ENCODE data around the gene ATP8B3. TPM values are rescaled to one million over a fixed set of nuclear protein-coding genes. Genes with fewer than 3 reads are reported as not detected.

Gene ATP8B3
- total and polyA plus RNA-seq, 2 donors = 1.3 to 3.6 TPM

DNA sequence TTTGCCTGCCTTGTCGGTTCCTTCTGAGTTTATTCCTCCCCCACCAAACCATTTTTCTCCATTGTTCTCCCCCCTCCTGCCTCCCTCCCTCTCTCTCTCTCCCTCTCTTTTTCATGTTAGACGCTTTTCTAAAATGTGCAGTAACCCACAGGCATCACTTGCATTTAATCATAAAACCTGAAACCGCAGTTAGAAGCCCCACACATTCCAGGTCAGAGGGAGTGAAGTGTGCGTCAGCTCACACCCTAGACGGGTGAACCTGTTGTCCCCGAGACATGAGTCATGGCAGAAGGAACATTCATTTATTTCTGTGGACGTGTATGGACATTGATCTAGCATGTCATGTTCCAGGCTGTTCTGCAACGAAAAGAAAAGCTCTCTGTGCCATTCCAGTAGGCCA lies 38.9 kb downstream of the ATP8B3 start:
- Histone ChIP-seq H3K4me3 (ENCODE audit: low read length in 2 of 2) (no peak overlapping the region), H3K36me3 (ENCODE audit: control insufficient read depth in 2 of 2, insufficient read depth in 2 of 2, low read length in 1 of 2) (no peaks in the 10 kb centered on the region), H3K4me1 (ENCODE audit: control insufficient read depth in 2 of 2, insufficient read depth in 2 of 2, low read length in 2 of 2) (no peaks in the 10 kb centered on the region), H3K9me3 (ENCODE audit: control insufficient read depth in 2 of 2, insufficient read depth in 1 of 2, low read length in 1 of 2) (peaks cover 16 to 31% of the 10 kb centered on the region in 2 donors), H3K27me3 (ENCODE audit: control insufficient read depth in 2 of 2, insufficient read depth in 1 of 2, low read length in 1 of 2) (peaks cover 50 to 86% of the 10 kb centered on the region in 2 donors), H3K27ac (ENCODE audit: low read depth in 1 of 2, low read length in 1 of 2) (no peak overlapping the region)
- no peak for DNase-seq (ENCODE audit: low read depth in 6 of 9, low spot score in 9 of 9)
- WGBS = 72% methylated on average over 8 of the region's 8 CpGs

DNA sequence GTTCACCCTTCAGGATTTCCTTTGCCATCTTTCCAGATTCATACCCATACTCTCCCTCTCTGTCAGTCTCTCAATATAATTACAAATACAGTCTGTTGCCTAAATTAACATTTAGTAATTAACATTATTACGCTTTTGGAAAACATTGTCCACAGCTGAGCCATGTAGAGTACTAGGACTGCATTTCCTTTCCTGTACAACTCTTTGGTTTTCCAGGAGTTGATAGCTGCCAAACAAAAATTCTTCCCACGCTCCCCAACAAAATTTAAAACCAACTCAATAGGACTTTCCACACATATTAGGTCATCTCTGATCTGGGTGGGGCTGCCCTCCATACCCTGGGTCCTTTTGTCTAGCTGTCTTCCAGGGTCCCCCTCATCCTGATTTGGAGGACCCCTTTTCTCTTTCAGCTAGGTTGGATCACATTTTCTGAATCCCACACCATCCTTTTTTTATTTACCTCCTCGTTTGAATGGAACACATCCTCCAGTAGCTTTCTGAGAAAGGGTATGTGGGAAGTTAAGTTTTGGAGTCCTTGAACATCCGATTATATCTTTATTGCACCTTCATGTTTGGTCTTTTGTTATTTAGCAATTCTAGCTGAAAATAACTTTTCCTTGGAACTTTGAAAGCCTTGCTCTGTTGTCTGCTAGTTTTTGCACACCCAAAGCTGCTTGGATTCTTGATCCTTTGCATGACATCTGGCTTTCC lies 41.1 kb downstream of the ATP8B3 start:
- Histone ChIP-seq H3K4me1 (ENCODE audit: control insufficient read depth in 2 of 2, insufficient read depth in 2 of 2, low read length in 2 of 2) (peaks cover 0 to 3% of the 10 kb centered on the region in 2 donors), H3K9me3 (ENCODE audit: control insufficient read depth in 2 of 2, insufficient read depth in 1 of 2, low read length in 1 of 2) (peaks cover 16 to 29% of the 10 kb centered on the region in 2 donors), H3K27ac (ENCODE audit: low read depth in 1 of 2, low read length in 1 of 2) (no peak overlapping the region), H3K27me3 (ENCODE audit: control insufficient read depth in 2 of 2, insufficient read depth in 1 of 2, low read length in 1 of 2) (peaks cover 55 to 86% of the 10 kb centered on the region in 2 donors), H3K4me3 (ENCODE audit: low read length in 2 of 2) (no peak overlapping the region), H3K36me3 (ENCODE audit: control insufficient read depth in 2 of 2, insufficient read depth in 2 of 2, low read length in 1 of 2) (no peaks in the 10 kb centered on the region)
- no peak for DNase-seq (ENCODE audit: low read depth in 6 of 9, low spot score in 9 of 9)
- WGBS = 91% methylated on average over 4 of the region's 4 CpGs

DNA sequence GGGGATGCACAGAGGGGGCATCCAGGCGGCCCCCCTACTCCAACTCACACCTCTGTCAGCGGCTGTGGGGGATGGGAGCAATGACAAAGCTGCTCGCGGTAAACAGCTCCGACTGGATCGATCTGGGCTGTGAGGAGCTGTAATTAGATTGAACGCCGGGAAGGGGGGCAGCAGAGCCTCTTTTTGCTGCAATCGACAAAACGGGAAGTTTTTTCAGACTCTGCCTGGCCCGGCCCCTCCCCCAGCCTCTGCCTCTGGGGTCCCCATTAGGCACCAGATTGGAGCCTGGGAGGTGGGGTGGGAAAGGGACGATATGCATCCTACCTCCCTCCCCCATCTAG lies 42.5 kb downstream of the ATP8B3 start:
- DNase-seq (ENCODE audit: low read depth in 6 of 9, low spot score in 9 of 9) = no peak
- no peak overlapping the region for H3K4me3 ChIP-seq (ENCODE audit: low read length in 2 of 2)
- H3K4me1 ChIP-seq (ENCODE audit: control insufficient read depth in 2 of 2, insufficient read depth in 2 of 2, low read length in 2 of 2) = peaks cover 0 to 3% of the 10 kb centered on the region in 2 donors
- WGBS = 5% methylated on average over 12 of the region's 12 CpGs
- peaks cover 55 to 86% of the 10 kb centered on the region in 2 donors for H3K27me3 ChIP-seq (ENCODE audit: control insufficient read depth in 2 of 2, insufficient read depth in 1 of 2, low read length in 1 of 2)
- H3K27ac ChIP-seq (ENCODE audit: low read depth in 1 of 2, low read length in 1 of 2) = no peak overlapping the region
- H3K9me3 ChIP-seq (ENCODE audit: control insufficient read depth in 2 of 2, insufficient read depth in 1 of 2, low read length in 1 of 2) = peaks cover 8 to 15% of the 10 kb centered on the region in 2 donors
- H3K36me3 ChIP-seq (ENCODE audit: control insufficient read depth in 2 of 2, insufficient read depth in 2 of 2, low read length in 1 of 2) = no peaks in the 10 kb centered on the region

DNA sequence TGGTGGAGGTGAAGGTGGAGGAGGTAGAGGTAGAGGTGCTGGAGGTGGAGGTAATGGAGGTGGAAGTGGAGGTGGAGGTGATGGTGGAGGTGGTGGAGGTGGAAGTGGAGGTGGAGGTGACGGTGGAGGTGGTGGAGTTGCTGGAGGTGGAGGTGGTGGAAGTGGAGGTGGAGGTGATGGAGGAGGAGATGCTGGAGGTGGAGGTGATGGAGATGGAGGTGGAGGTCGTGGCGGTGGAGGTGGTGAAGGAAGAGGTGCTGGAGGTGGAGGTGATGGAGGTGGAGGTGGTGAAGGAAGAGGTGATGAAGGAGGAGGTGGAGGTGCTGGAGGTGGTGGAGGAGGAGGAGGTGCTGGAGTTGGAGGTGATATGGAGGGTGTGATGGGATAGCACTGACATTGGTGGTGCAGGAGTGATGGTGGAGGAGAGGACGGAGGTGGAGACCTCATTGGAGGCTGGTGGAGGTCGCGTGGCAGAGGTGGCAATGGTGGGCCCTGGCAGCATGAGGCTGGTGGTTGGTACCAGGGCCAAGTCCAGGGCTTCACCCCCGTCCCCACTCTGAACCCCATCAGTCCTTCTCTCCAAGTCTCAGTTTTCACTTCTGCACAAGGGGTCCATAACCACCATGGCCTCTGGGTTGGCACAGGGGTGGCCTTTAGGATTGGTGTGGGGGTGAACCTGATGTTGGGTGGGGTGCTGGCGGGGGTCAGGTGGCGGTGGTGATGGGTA lies 43.0 kb downstream of the ATP8B3 start:
- H3K4me1 ChIP-seq (ENCODE audit: control insufficient read depth in 2 of 2, insufficient read depth in 2 of 2, low read length in 2 of 2) = peaks cover 0 to 3% of the 10 kb centered on the region in 2 donors
- peaks cover 6 to 12% of the 10 kb centered on the region in 2 donors for H3K9me3 ChIP-seq (ENCODE audit: control insufficient read depth in 2 of 2, insufficient read depth in 1 of 2, low read length in 1 of 2)
- 81% methylated on average over 9 of the region's 9 CpGs for WGBS
- H3K27me3 ChIP-seq (ENCODE audit: control insufficient read depth in 2 of 2, insufficient read depth in 1 of 2, low read length in 1 of 2) = peaks cover 57 to 86% of the 10 kb centered on the region in 2 donors
- no peak overlapping the region for H3K4me3 ChIP-seq (ENCODE audit: low read length in 2 of 2)
- no peak for DNase-seq (ENCODE audit: low read depth in 6 of 9, low spot score in 9 of 9)
- no peaks in the 10 kb centered on the region for H3K36me3 ChIP-seq (ENCODE audit: control insufficient read depth in 2 of 2, insufficient read depth in 2 of 2, low read length in 1 of 2)
- no peak overlapping the region for H3K27ac ChIP-seq (ENCODE audit: low read depth in 1 of 2, low read length in 1 of 2)

DNA sequence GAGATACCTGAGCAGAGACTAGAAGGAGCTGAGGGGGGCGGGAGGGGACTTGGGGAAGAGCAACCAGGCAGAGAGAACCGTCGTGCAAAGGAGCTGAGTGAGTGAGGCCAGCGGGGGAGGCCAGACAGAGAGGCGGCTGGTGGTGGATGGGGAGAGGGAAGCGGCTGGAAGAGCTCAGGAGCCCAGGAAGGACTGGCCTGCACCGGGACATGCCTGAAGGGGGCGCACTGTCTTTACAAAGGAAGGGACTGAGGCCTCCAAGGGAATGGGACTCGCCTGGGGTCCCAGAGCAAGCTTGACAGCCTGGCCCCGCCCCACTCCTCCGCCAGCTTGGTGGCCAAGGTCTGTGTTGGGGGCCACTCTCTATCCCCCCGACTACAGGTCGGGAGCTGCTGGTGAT lies 43.8 kb downstream of the ATP8B3 start:
- 25% methylated on average over 13 of the region's 13 CpGs for WGBS
- no peak for DNase-seq (ENCODE audit: low read depth in 6 of 9, low spot score in 9 of 9)

DNA sequence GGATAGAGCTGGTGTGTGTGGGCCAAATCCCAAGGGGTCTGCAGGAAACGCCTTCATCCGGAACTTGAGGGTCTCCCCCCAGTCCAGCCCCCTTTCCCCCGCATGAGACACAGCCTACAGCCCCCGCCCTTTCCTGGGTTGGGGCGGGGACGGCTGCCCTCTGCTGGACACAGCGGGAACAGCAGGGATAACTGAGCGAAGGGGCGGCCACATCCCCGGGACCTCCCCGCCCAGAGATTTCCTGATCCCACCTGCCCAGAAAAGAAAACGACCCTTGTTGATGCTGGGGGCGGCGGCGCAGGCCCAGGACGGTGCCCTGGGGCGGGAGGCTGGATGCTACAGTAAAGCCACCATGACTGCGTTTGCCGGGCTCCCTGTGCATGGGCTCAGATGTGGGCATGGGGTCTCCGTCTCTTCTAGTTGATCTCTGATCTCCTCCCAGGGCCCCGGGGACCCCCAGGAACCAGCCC lies 44.6 kb downstream of the ATP8B3 start:
- H3K4me3 ChIP-seq (ENCODE audit: low read length in 2 of 2) = no peak overlapping the region
- peaks cover 0 to 3% of the 10 kb centered on the region in 2 donors for H3K4me1 ChIP-seq (ENCODE audit: control insufficient read depth in 2 of 2, insufficient read depth in 2 of 2, low read length in 2 of 2)
- WGBS = 7% methylated on average over 21 of the region's 21 CpGs
- no peak overlapping the region for H3K27ac ChIP-seq (ENCODE audit: low read depth in 1 of 2, low read length in 1 of 2)
- H3K36me3 ChIP-seq (ENCODE audit: control insufficient read depth in 2 of 2, insufficient read depth in 2 of 2, low read length in 1 of 2) = no peaks in the 10 kb centered on the region
- peaks cover 69 to 89% of the 10 kb centered on the region in 2 donors for H3K27me3 ChIP-seq (ENCODE audit: control insufficient read depth in 2 of 2, insufficient read depth in 1 of 2, low read length in 1 of 2)
- DNase-seq (ENCODE audit: low read depth in 6 of 9, low spot score in 9 of 9) = peak in 8 of 9 donors; percentile 4 to 55 (median 28)
- H3K9me3 ChIP-seq (ENCODE audit: control insufficient read depth in 2 of 2, insufficient read depth in 1 of 2, low read length in 1 of 2) = peaks cover 6 to 8% of the 10 kb centered on the region in 2 donors

More for the DNA sequence above, 43.8 kb downstream of the ATP8B3 start:
- Histone ChIP-seq H3K9me3 (ENCODE audit: control insufficient read depth in 2 of 2, insufficient read depth in 1 of 2, low read length in 1 of 2) (peaks cover 6 to 8% of the 10 kb centered on the region in 2 donors), H3K27ac (ENCODE audit: low read depth in 1 of 2, low read length in 1 of 2) (no peak overlapping the region), H3K36me3 (ENCODE audit: control insufficient read depth in 2 of 2, insufficient read depth in 2 of 2, low read length in 1 of 2) (no peaks in the 10 kb centered on the region), H3K4me1 (ENCODE audit: control insufficient read depth in 2 of 2, insufficient read depth in 2 of 2, low read length in 2 of 2) (peaks cover 0 to 3% of the 10 kb centered on the region in 2 donors), H3K4me3 (ENCODE audit: low read length in 2 of 2) (no peak overlapping the region), H3K27me3 (ENCODE audit: control insufficient read depth in 2 of 2, insufficient read depth in 1 of 2, low read length in 1 of 2) (peaks cover 65 to 86% of the 10 kb centered on the region in 2 donors)

DNA sequence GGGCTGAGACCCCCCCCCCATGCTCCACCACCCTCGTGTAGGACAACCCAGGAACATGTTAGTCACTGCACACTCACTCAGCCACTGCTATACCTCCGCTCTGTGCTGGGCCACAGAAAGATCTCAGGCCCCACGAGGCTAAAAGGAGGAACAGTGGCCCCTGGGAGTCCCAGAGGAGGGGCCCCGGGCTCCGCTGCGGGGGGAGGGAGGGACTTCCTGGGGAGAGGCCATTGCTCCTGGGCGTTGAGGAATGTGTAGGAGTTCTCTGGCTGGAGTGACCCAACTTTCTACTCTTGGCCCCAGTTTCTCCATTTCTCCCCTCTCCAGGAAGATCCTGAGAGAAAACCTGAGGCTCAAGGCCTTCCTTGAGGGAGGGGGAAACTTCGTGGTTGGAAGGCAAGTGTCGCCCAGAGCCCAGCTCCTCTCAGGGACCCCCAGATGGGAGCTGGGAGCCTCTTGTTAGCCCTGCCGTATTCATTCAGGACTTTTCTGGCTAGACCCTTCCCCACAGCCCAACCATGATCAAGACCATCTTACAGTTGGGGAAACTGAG lies 45.2 kb downstream of the ATP8B3 start:
- peaks cover 0 to 3% of the 10 kb centered on the region in 2 donors for H3K4me1 ChIP-seq (ENCODE audit: control insufficient read depth in 2 of 2, insufficient read depth in 2 of 2, low read length in 2 of 2)
- no peak overlapping the region for H3K27ac ChIP-seq (ENCODE audit: low read depth in 1 of 2, low read length in 1 of 2)
- peaks cover 75 to 91% of the 10 kb centered on the region in 2 donors for H3K27me3 ChIP-seq (ENCODE audit: control insufficient read depth in 2 of 2, insufficient read depth in 1 of 2, low read length in 1 of 2)
- peaks cover 6 to 12% of the 10 kb centered on the region in 2 donors for H3K9me3 ChIP-seq (ENCODE audit: control insufficient read depth in 2 of 2, insufficient read depth in 1 of 2, low read length in 1 of 2)
- no peaks in the 10 kb centered on the region for H3K36me3 ChIP-seq (ENCODE audit: control insufficient read depth in 2 of 2, insufficient read depth in 2 of 2, low read length in 1 of 2)
- no peak overlapping the region for H3K4me3 ChIP-seq (ENCODE audit: low read length in 2 of 2)
- WGBS = 20% methylated on average over 10 of the region's 10 CpGs
- DNase-seq (ENCODE audit: low read depth in 6 of 9, low spot score in 9 of 9) = no peak

DNA sequence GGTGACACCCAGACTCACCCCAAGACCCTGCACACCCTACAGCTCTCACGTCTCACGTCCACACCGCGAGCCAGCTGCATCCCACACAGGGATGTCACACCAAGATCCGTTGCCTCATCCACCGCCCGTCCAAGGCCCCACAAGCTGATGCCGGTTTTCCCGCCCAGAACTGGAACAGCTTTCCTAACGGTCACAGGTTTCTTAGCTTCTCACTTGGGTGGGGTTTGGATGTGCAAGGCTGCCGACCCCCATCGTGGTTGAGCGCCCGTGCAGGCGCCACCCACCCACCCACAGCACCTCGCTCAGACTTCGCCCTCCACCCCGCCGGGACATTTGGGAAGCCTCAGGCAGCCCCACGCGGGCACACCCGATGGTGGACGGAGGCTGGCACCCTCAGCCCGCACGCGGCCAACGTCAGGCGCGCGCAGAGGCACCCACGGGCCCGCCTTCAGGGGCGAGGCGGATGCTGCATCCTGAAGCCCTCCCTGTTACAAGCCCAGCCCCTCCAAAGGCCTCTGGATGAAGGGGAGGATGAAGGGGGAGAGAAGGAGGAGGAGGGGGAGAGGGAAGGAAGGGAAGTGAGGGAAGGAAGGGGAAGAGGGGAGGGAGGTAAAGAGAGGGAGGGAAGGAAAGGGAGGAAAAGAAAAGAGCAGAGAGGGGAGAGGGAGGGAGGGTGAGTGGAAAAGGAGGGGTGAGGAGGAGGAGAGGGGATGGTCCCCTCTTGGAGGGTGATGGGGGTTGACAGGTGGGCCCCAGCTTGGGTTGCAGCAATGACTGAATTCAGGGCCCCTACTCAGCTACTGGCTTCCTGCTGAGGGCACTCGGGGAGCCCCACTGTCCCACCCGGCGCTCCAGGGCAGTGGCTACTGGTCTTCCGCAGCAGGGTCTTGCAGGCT lies 45.9 kb downstream of the ATP8B3 start:
- Histone ChIP-seq H3K27me3 (ENCODE audit: control insufficient read depth in 2 of 2, insufficient read depth in 1 of 2, low read length in 1 of 2) (peaks cover 82 to 98% of the 10 kb centered on the region in 2 donors), H3K4me1 (ENCODE audit: control insufficient read depth in 2 of 2, insufficient read depth in 2 of 2, low read length in 2 of 2) (peaks cover 0 to 3% of the 10 kb centered on the region in 2 donors), H3K27ac (ENCODE audit: low read depth in 1 of 2, low read length in 1 of 2) (no peak overlapping the region), H3K9me3 (ENCODE audit: control insufficient read depth in 2 of 2, insufficient read depth in 1 of 2, low read length in 1 of 2) (peaks cover 4 to 13% of the 10 kb centered on the region in 2 donors), H3K4me3 (ENCODE audit: low read length in 2 of 2) (no peak overlapping the region), H3K36me3 (ENCODE audit: control insufficient read depth in 2 of 2, insufficient read depth in 2 of 2, low read length in 1 of 2) (no peaks in the 10 kb centered on the region)
- no peak for DNase-seq (ENCODE audit: low read depth in 6 of 9, low spot score in 9 of 9)
- 7% methylated on average over 38 of the region's 38 CpGs for WGBS
